Peyer's patch (tissue), 4 donors: ENCODE measurements around the gene NARS2.

Source experiments
- POLR2A ChIP-seq, 2 donors: fragments of 450-650 bp; IDR thresholded peaks; one replicate each; pipeline ENCODE4 v1.5.1; 2017; ENCODE audit warnings: antibody characterized with exemption in 2 of 2, mild to moderate bottlenecking in 2 of 2, moderate library complexity in 2 of 2
- TF ChIP-seq, protein P1 (sequence below), 6 experiments: fragments of 450-650 bp in 4 of 6; fragments of 200-600 bp in 2 of 6; sonication (generic) in 1 of 6; IDR thresholded peaks; one replicate each; pipeline ENCODE4 v1.5.1; 2017 to 2019; ENCODE audit warnings: antibody characterized with exemption in 6 of 6, mild to moderate bottlenecking in 3 of 6, moderate library complexity in 1 of 6

DNA sequence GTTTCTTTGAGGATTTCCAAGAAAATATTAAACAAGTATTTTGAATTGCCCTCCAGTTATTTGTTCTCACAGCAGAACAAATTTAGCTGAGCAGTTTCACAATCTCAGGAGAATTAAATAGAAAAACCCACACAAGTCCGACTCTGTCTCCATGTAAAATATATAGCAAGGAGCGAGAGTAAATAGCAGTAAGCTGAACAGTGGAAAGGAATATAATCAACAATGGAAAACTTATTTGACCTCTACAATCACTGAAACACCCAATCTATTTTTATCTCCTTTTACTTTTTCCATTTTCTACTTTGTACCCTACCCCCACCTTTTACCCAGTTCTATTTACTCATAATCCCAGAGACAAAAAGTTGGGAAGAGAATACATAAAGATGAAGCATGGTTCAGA, 34.4 kb downstream of the NARS2 start:
- TF ChIP-seq POLR2A (IDR thresholded peaks at IDR 0.05) = no peak
- TF ChIP-seq, protein P1, sequence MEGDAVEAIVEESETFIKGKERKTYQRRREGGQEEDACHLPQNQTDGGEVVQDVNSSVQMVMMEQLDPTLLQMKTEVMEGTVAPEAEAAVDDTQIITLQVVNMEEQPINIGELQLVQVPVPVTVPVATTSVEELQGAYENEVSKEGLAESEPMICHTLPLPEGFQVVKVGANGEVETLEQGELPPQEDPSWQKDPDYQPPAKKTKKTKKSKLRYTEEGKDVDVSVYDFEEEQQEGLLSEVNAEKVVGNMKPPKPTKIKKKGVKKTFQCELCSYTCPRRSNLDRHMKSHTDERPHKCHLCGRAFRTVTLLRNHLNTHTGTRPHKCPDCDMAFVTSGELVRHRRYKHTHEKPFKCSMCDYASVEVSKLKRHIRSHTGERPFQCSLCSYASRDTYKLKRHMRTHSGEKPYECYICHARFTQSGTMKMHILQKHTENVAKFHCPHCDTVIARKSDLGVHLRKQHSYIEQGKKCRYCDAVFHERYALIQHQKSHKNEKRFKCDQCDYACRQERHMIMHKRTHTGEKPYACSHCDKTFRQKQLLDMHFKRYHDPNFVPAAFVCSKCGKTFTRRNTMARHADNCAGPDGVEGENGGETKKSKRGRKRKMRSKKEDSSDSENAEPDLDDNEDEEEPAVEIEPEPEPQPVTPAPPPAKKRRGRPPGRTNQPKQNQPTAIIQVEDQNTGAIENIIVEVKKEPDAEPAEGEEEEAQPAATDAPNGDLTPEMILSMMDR (IDR thresholded peaks at IDR 0.05) = no peak
